Mucosa of descending colon (tissue), 3 donors: ENCODE data around the gene FFAR4. TPM values are rescaled to one million over a fixed set of nuclear protein-coding genes. Genes with fewer than 3 reads are reported as not detected.

Experiments
- ATAC-seq: fragments of 200-7000 bp; cut with Tn5 transposase; one replicate; pipeline ENCODE4 v1.9.1; 2020; ENCODE audit warnings: mild to moderate bottlenecking, moderate library complexity
- DNase-seq, 3 donors: peaks; one replicate each; pipeline ENCODE4 v3.0.0-alpha.2; 2020
- H3K36me3 ChIP-seq: fragments of 200-600 bp; one replicate; pipeline ENCODE4 v1.8.0; 2021; ENCODE audit warnings: low read depth, mild to moderate bottlenecking
- H3K4me1 ChIP-seq: fragments of 200-600 bp; one replicate; pipeline ENCODE4 v1.8.0; 2021; ENCODE audit warnings: low read depth, mild to moderate bottlenecking
- H3K4me3 ChIP-seq: fragments of 200-600 bp; one replicate; pipeline ENCODE4 v1.8.0; 2021; ENCODE audit warnings: mild to moderate bottlenecking
- H3K9me3 ChIP-seq: fragments of 200-600 bp; one replicate; pipeline ENCODE4 v1.8.0; 2021; ENCODE audit warnings: mild to moderate bottlenecking
- intact Hi-C, 2 donors: fragments of 100-400 bp; cut with DNase I in 1 of 2; cut with micrococcal nuclease in 1 of 2; formaldehyde crosslinking; loops; one replicate each; pipeline versions ENCODE4 v1.11.0 to v1.11.1; 2022; cut with DNase I, micrococcal nuclease
- total RNA-seq, 3 donors: library from RNA; stranded (reverse); fragmentation: NEBNext Ultra II Directional in 2 of 3; extraction: Animal tissue kit (Norgen Biotek cat#: 25700) in 2 of 3; gene quantifications; one replicate each; pipeline versions ENCODE4 v1.2.1 to v1.2.4, GENCODE V29; 2021 to 2023
- TF ChIP-seq, protein P1 (sequence below): fragments of 200-600 bp; IDR thresholded peaks from one replicate; pipeline ENCODE4 v1.8.0; 2022; ENCODE audit warnings: antibody characterized with exemption, mild to moderate bottlenecking
- donor health status: DM: no; HTN: no; CAD: no; lungs with moderate emphysema.
- donor health status: DM: no; HTN: no; CAD: no.
- donor health status: DM: no; HTN: yes; CAD: no.

The FFAR4 gene
- total RNA-seq, 3 donors from 2014 or later, result 17.4 to 36.3 (median 28.7) TPM

GRCh38 chr10:93579985-93580711 is 13.7 kb downstream of the FFAR4 start:
- no peak overlapping the region for H3K4me3 ChIP-seq
- DNase-seq, result no peak
- no peak for ATAC-seq
- peaks cover 14% of the 10 kb centered on the region for H3K4me1 ChIP-seq
- H3K36me3 ChIP-seq, result no peaks in the 10 kb centered on the region
- intact Hi-C loops, result no loop called here
- TF ChIP-seq, protein P1, sequence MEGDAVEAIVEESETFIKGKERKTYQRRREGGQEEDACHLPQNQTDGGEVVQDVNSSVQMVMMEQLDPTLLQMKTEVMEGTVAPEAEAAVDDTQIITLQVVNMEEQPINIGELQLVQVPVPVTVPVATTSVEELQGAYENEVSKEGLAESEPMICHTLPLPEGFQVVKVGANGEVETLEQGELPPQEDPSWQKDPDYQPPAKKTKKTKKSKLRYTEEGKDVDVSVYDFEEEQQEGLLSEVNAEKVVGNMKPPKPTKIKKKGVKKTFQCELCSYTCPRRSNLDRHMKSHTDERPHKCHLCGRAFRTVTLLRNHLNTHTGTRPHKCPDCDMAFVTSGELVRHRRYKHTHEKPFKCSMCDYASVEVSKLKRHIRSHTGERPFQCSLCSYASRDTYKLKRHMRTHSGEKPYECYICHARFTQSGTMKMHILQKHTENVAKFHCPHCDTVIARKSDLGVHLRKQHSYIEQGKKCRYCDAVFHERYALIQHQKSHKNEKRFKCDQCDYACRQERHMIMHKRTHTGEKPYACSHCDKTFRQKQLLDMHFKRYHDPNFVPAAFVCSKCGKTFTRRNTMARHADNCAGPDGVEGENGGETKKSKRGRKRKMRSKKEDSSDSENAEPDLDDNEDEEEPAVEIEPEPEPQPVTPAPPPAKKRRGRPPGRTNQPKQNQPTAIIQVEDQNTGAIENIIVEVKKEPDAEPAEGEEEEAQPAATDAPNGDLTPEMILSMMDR, result no peak
- no peaks in the 10 kb centered on the region for H3K9me3 ChIP-seq

DNA sequence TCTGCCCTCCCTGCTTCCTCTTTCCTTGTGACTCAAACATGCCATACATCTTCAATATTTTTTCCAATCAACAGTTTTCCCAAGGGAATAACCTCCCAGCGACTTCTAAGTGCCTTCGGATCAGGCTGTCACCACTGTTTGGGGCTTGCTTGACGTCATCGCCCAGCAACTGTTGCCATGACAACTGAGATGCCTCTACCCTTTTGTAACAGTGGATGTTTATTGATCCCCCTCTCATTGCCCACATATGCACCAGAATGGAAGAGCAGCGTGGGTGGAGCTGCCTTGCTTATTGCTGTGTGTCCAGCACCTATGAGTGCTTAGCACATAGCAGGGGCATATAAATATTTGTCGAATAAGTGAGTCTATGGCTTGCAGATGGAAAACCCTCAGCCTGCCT is 14.4 kb downstream of the FFAR4 start:
- Histone ChIP-seq H3K9me3 (no peaks in the 10 kb centered on the region), H3K36me3 (no peaks in the 10 kb centered on the region), H3K4me3 (no peak overlapping the region), H3K4me1 (peaks cover 14% of the 10 kb centered on the region)
- no peak for DNase-seq
- no peak for ATAC-seq
- TF ChIP-seq, protein P1, result no peak
- intact Hi-C loops, result no loop called here

DNA sequence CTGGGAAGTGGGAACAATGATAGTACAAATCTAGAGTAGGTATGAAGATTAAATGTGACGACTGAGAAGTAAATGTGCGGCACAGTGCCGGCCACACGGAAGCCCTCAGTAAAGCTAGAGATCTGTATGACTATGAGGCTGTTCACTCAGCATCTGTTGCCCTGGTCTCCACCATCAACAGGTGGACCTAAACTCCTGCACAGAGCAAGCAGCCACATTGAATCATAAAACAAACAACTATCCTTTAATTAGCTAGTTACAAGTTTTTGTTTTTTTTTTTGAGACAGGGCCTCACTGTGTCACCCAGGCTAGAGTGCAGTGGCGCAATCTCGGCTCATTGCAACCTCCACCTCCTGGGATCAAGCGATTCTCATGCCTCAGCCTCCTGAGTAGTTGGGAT is 18.0 kb downstream of the FFAR4 start:
- Histone ChIP-seq H3K9me3 (no peaks in the 10 kb centered on the region), H3K4me1 (no peaks in the 10 kb centered on the region), H3K4me3 (no peak overlapping the region), H3K36me3 (no peaks in the 10 kb centered on the region)
- intact Hi-C loops, result no loop called here
- TF ChIP-seq, protein P1, result no peak
- ATAC-seq, result peak; percentile 19
- no peak for DNase-seq

- H3K9me3 ChIP-seq, result no peaks in the 10 kb centered on the region
- DNase-seq, result no peak
- no peak overlapping the region for H3K4me3 ChIP-seq
- intact Hi-C loops, result no loop called here
- ATAC-seq, result no peak
- TF ChIP-seq, protein P1, result no peak
- H3K4me1 ChIP-seq, result peaks cover 12% of the 10 kb centered on the region
- no peaks in the 10 kb centered on the region for H3K36me3 ChIP-seq
Measured at GRCh38 chr10:93589648-93590562, 23.4 kb downstream of the FFAR4 start.

DNA sequence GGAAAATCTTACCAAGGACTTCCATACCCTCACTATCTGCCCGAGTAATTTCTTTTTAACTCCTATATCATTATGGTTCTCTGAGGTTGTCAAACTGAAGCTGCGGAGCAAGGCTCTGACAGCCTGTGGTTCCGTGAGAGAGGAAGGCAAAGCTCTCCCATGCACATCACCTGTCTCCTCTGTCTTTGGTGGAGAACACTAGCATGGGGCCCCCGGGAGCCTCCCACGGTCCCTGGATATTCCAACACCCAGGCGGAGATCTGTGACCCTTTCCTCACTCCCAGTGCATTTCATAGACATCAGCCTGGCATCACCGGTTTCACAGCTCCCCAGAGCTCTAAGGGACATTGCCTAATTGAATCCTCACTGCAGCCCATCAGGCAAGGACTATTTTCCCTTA is 24.2 kb downstream of the FFAR4 start:
- no peak for ATAC-seq
- TF ChIP-seq, protein P1, result no peak
- H3K4me3 ChIP-seq, result no peak overlapping the region
- intact Hi-C loops, result no loop called here
- H3K4me1 ChIP-seq, result peaks cover 12% of the 10 kb centered on the region
- no peak for DNase-seq
- no peaks in the 10 kb centered on the region for H3K9me3 ChIP-seq
- H3K36me3 ChIP-seq, result no peaks in the 10 kb centered on the region
